ENCODE data around the gene SPACA4.
A peak's percentile ranks its signal among the peaks of the same experiment; 100 is the strongest.

The SPACA4 gene

DNA sequence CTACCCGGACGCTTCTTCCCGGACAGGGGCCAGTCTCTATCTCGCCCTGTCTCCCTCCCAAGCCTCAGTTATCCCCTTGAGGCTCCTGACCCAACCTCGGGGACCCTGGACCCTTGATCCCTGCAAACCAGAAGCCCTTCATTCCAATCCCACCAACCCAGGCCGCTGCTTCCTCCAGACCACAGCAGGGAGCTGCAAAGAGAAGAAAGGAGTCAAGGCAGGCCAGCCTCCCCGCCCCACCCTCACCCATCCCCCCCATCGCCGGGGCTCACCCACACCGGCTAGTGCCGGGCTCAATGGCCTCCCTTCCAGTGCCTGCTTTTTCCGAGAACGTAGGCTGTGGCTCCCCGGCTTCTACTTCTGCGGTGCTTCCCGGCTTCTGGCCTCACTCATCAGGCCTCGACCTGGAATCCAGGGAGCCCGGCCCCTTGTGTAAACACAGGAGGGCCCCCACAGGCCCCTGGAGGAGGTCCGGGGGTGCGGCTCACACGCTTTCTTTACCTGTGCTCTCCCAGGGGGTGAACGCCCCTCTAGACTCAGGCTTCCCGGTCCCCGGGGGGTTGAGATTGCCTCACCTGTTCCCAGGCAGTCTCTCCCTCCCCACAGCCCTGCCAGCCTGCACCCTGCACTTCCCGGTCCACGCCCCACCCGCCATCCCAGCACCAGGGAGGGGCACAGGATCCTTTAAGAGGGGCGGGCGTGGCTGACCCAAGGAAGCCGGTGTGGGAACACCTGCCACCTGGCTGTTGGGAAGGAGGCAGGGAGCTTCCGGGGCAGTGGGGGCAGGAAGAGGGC lies 8.1 kb downstream of the SPACA4 start, which contains the start of gene FAM83E:
TSS of gene FAM83E (minus strand) at position 641 of the 795 bp plus-strand sequence. CDS start 1,704 bp downstream, outside the sequence.
- TF ChIP-seq, protein P1, sequence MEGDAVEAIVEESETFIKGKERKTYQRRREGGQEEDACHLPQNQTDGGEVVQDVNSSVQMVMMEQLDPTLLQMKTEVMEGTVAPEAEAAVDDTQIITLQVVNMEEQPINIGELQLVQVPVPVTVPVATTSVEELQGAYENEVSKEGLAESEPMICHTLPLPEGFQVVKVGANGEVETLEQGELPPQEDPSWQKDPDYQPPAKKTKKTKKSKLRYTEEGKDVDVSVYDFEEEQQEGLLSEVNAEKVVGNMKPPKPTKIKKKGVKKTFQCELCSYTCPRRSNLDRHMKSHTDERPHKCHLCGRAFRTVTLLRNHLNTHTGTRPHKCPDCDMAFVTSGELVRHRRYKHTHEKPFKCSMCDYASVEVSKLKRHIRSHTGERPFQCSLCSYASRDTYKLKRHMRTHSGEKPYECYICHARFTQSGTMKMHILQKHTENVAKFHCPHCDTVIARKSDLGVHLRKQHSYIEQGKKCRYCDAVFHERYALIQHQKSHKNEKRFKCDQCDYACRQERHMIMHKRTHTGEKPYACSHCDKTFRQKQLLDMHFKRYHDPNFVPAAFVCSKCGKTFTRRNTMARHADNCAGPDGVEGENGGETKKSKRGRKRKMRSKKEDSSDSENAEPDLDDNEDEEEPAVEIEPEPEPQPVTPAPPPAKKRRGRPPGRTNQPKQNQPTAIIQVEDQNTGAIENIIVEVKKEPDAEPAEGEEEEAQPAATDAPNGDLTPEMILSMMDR (IDR thresholded peaks at IDR 0.05; ENCODE audit: low read depth, low read length, missing control alignments): no peak
- no peak within 1 kb of the TSS for H3K4me3 ChIP-seq (ENCODE audit: low read depth, low read length)
- DNase-seq (ENCODE audit: low read depth): no peak

DNA sequence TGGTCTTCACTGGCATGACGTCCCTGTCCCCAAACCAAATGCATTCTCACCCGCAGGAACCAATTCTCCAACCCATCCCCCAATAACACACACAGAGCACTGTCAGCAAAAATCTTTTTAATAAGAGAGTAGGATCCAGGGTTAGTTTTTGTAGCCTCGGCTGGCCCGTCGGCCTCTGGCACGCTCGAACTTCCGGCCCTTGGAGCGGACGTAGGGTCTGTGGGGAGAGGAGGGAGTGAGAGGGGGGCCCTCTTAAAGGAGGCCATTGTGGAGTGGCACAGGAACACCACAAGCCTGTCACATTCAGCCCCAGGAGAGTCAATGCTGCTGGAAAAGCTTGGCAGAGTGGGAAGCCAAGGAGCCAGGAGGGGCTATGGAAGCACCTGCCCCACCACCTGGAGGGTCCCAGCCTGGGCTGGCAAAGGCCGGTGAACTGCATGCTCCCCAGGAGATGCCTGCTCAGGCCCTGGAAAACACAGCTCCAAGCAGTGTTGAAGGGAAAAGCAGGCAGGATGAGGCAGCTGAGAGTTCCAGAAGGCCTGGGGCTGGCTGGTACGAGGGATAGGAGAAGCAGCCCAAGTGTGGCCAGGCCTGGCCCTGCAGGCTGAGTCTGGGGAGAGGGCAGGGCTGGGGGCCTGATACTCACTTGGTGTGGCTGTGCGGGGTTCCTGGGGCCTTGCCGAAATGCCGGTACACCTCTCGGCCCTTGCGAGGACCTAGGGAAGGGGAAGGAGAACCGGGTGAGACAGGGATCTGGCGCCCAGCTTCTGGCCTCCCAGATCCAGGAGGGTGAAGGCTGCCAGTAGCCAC lies 8.9 kb downstream of the SPACA4 start:
- DNase-seq (ENCODE audit: low read depth): no peak
- H3K4me3 ChIP-seq (ENCODE audit: low read depth, low read length): no peak overlapping the region
- TF ChIP-seq, protein P1 (IDR thresholded peaks at IDR 0.05; ENCODE audit: low read depth, low read length, missing control alignments): no peak

DNA sequence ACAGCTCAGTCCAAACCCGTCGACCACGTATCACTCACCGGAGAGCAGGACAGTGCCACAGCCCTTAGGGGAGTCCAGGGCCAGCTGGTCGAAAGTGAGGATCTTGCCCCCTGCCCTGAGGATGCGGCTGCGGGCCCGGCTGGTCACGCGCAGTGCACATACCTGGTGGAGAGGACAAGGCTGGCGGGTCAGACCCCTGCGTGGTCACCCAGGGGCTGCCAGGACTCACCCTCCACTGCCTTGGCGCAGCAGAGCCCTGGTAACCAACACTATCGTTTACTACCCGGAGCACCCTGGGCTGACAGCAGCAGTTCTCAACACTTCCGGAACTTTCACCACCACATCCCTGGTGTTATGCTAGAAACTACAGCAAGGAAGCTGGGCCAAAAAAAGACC lies 9.5 kb downstream of the SPACA4 start:
- no peak for DNase-seq (ENCODE audit: low read depth)
- TF ChIP-seq, protein P1 (IDR thresholded peaks at IDR 0.05; ENCODE audit: low read depth, low read length, missing control alignments): no peak
- no peak overlapping the region for H3K4me3 ChIP-seq (ENCODE audit: low read depth, low read length)

DNA sequence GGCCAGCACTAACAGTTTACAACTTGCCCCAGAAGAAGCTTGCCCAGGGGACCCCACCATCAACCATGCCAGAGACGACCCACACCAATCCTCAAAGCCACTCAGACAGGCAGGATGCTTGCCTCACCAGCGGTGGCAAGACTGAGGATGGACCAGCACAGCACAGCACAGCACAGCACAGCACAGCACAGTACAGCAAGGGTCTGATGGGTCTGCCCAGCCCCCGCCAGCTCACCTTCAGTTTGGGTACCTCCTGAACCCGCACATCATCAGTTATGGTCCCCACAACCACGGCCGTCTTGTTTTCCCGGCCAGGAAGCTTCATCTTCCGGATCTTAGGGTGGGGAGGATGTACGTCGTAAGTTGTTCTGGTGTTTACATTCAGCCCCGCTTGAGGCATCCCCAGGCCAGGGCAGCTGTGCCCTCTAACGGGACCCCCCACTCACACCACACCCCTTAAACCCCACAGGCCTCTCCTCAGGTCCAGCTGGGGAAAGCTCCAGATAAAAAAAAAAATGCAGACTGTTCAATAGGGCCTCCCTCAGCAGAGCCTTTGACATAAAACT lies 10.0 kb downstream of the SPACA4 start:
- peak overlapping the region; percentile 93 for H3K4me3 ChIP-seq (ENCODE audit: low read depth, low read length)
- TF ChIP-seq, protein P1 (IDR thresholded peaks at IDR 0.05; ENCODE audit: low read depth, low read length, missing control alignments): no peak
- no peak for DNase-seq (ENCODE audit: low read depth)

DNA sequence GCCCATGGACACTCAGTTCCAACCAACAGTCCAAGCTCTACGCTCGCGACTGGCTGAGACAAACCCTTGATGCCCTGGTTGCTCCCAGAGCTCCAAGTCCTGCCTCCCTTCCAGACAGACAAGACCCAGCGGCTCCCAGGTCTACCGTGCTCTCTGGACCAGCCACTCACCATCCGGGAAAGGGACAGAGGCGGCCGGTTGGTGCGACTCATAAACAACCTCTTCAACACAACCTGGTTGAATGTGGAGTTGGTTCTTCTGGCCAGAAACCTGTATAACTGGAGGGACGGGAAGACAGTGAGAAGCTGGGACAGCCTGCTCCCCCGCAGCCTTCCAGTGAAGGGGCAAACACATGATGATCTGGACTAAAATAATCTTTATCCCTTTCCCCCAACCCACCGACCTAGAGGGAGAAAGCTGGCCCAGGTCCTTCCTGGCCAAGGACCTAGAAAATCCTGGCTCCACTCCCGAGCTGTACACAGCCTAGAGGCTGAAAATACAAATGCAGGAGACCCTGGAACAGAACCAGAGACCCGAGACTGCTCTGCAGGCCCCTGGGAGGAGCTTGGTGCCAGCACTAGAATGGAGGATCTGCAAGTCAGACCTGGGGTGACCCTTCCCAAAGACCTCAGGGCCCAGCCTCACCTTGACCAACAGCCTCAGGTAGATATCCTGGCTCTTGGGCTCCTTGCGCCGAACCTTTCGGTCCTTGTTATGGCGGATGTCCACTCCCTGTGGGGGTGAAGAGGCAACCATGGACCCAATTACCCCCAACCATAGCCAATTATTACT lies 10.8 kb downstream of the SPACA4 start:
- TF ChIP-seq, protein P1 (IDR thresholded peaks at IDR 0.05; ENCODE audit: low read depth, low read length, missing control alignments): no peak
- H3K4me3 ChIP-seq (ENCODE audit: low read depth, low read length): peak overlapping the region; percentile 93
- no peak for DNase-seq (ENCODE audit: low read depth)

DNA sequence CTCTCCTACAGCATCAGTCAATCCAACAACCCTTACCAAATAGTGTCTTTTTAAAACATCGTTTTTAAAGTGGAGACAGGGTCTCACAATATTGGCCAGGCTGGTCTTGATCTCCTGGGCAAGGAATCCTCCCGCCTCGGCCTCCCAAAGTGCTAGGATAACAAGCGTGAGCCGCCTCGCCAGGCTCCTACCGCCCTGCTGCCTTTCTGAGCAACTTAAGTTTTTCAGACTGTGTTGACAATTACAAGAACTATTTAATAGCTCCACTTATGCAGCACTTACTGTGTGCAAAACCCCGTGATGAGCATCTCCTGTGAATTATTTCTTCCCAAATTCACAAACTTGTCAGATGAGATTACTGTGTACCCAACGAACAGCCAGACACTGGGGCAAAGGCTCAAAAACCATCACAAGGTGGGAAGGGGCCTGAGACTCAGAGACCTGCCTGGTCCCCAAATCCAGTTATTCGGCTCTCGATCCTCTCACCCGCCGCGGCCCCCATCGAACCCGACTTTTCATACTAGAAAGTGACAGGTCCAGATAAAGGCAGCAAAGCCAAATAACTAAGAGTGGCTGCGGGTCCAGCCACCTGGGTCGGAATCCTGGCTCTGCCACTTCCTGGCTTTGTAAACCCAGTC lies 11.9 kb downstream of the SPACA4 start:
- TF ChIP-seq, protein P1 (IDR thresholded peaks at IDR 0.05; ENCODE audit: low read depth, low read length, missing control alignments): no peak
- peak overlapping the region; percentile 93 for H3K4me3 ChIP-seq (ENCODE audit: low read depth, low read length)
- no peak for DNase-seq (ENCODE audit: low read depth)
